OCI-M2 (cell line): Measurements from ENCODE around the gene FAM241A.
"Not testable (repeated sequence)": the region's sequence is repeated elsewhere in the genome, so short reads cannot be mapped to it uniquely, and the experiment has no call there.

Experiments
- DNase-seq: peaks from one replicate; lab custom pipeline; 2025; ENCODE audit not compliant: unreplicated experiment; lab: John Stamatoyannopoulos, UW

The FAM241A gene

DNA sequence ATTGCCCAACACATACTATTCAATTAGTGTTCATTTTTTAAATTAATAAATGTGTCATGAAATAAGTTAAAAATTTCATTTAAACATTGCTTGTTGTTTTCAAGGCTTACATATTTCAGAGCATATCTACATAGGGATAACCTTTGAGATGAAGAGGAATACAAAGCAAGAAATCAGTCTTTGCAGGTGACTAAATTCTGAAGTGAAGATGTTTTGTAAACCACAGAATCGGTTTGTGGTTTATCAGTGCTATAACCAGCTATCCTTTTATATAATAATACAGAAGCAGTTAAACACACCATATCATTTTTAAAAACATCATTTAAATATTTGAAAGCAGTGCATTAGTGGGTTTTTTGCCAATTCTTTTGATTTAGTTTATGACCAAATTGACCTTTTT lies 26.9 kb downstream of the FAM241A start:
- no peak for DNase-seq

DNA sequence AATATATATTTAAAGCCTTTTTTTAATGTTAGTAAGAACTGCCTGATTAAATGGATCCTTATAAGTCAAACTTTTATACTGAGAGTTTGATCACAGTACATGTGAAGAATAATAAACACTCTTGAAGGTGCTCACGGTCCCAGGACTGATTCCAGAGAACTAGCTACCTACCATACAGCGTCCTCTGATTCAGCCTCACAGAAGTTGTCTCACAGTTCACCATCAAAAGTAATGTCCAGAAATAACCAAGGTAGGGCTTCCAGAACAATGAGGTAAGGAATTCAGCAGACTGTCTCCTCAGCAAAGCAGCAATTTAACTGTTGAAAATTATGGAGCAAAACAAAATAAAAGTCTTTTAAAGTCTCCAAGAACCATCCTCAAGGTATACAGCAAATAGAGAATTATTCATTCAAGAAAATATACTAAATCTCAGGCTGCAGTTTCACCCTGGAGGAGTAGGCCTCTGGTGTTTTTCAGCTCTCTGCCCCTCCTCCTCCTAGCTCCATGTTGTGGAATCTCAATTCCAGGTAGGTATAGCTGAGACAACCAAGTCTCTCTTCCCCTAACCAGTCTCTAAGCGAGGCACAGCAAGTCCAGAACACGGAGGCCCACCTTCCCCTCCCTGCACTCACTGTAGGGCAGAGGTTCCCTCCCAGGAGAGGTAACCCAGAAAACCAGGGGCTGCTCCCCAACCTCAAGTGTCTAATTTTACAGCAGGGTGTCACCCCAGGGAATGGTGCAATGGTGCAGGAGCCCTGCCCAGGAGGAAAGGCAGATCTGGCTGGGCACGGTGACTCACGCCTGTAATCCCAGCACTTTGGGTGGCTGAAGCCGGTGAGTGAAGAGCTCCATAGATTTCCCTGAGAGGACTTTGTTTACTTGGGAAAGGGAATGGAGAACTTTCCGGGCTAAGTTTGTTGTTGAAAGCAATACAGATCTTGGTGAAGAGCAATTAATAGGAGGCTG lies 28.6 kb downstream of the FAM241A start:
- no peak for DNase-seq

DNA sequence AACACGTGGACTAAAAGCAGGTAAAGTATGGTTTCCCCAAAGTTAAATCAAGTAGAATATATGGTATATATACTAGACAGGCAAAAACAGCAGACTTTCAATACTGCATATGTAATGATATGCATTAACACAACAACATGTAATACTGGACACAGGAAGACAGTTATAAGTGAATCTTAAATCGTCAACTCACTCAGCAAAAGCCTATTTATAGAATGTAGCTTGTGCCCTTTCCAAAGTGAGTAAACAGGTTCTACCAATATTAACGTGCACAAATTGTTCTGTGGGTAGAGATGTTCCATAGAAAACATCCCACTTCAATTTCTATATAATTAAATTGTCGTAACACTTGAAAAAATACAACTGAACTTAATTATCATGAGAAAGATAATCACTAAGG lies 30.6 kb downstream of the FAM241A start:
- no peak for DNase-seq

DNA sequence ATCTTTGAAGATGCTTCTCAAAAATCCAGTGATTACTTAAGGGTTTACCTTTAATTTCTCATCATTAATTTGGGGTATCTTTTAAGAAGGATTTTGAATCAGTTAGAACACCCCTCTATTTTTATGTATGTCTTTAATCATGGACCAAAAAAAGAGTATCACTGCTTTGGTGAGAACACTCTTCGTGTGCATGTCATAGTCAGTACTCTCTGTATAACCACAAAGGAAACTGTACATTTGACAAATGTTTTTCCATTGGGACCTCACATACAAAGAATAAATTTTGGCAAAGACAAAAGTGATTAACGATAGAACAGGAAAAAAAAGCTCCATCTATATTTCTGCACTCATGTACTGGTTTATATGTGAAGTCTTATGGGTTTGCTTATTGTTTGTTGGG lies 31.3 kb downstream of the FAM241A start:
- DNase-seq: no peak

DNA sequence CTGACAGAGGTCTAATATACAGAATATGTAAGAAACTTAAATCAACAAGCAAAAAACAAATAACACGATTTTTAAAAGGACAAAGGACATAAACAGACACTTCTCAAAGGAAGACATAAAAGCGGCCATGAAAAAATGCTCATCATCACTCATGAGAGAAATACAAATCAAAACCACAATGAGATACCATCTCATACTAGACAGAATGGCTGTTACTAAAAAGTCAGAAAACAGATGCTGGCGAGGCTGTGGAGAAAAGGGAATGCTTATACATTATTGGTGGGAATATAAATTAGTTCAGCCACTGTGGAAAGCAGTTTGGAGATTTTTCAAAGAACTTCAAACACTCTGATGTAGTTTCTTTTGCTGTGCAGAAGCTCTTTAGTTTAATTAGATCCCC lies 33.5 kb downstream of the FAM241A start:
- DNase-seq: not testable (repeated sequence)

DNA sequence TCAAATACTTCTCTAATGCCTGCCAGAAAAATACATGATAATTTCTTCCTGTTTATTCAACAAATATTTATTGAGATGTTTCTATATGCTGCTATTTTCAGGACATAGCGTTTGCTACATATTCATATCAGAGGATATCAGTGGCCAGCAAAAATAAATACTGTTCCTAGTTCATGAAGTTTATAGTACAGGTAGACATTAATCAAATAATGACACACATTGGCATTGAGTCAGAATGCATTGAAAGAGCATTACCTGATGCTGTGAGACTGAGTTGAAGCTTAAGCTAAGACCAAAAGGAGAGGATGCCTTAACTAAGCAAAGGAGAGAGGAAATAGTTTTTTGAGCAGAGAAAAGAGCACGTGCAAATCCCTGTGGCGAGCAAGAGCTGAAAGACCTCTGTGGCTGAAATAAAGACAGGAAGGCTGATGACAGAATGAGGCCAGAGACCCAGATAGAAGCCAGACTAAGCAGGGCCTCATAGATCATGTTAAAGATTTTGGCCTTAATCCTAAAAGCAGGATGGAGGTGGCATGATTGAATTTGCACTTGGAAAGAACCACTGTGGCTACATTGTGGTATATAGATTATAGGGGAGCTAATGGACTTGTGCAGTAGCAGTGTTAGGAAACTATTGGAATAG lies 36.2 kb downstream of the FAM241A start:
- DNase-seq: no peak

DNA sequence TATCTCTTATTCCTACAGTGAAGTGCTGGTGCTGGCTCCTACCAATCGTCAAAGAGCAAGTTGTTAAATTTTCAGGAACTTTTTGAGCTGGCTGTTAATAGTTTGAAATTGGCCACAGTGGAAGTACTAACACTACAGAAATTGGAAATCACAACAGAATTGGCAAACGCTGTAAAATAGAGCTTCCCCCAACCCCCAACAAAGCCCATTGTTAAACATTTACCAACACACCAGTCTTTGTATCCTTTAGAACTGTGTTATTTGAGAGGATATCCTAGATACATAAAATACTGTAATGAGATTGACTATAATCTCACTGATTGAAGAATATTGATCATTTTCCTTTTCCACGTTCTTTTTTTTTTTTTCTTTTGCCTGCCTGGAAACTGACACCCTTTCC lies 37.4 kb downstream of the FAM241A start:
- no peak for DNase-seq

DNA sequence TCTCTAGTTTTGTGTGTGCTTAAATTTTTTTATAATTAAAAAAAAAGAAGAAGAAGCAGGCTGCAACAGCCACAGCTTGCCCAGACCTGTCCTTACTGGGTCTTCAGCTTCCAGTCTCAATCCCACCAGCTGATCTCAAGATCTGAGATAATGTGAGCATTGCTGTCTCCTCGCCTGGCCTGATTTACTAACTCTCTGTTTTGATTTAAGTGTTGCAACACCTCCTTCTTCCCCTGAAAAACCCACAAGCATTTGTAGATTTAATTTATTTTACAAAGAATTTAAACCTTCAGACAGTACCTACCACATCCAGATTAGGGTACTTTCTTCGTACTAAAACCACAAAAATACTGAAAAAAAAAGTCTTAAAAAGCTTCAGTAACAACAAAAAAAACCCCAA lies 38.0 kb downstream of the FAM241A start:
- no peak for DNase-seq

DNA sequence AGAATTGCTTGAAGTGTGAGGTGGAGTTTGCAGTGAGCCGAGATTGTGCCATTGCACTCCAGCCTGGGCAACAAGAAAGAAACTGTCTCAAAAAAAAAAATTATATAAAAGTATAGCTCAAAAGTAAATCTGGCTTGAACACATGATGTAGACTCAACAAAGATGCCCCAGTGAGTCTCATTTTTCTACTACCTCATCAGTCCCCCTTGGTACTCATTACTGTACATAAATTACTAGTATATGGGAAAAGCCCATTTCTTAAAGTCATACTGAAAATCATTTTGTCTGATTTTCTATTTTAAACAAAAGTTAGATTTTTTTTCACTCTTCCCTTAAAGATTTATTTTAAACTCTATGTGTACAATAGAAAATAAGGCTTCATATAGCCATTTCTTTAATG lies 39.2 kb downstream of the FAM241A start:
- DNase-seq: no peak

DNA sequence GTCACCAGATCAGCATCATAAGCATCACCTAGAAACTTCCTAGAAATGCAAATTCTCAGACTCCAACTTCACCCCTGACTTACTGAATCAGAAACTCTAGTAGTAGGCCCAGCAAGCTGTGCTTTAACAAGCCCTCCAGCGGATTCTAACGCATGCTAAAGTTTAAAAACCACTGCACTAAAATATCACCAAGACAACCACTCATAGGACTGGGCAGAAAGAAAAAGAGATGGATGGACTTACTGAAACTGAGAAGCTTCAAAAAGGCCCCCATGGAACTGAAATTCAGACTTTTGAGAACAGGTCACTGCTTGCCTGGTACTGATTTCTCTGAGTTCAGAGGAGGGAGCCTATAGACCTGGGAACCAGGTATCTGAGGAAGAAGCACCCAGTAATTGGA lies 40.1 kb downstream of the FAM241A start:
- no peak for DNase-seq

DNA sequence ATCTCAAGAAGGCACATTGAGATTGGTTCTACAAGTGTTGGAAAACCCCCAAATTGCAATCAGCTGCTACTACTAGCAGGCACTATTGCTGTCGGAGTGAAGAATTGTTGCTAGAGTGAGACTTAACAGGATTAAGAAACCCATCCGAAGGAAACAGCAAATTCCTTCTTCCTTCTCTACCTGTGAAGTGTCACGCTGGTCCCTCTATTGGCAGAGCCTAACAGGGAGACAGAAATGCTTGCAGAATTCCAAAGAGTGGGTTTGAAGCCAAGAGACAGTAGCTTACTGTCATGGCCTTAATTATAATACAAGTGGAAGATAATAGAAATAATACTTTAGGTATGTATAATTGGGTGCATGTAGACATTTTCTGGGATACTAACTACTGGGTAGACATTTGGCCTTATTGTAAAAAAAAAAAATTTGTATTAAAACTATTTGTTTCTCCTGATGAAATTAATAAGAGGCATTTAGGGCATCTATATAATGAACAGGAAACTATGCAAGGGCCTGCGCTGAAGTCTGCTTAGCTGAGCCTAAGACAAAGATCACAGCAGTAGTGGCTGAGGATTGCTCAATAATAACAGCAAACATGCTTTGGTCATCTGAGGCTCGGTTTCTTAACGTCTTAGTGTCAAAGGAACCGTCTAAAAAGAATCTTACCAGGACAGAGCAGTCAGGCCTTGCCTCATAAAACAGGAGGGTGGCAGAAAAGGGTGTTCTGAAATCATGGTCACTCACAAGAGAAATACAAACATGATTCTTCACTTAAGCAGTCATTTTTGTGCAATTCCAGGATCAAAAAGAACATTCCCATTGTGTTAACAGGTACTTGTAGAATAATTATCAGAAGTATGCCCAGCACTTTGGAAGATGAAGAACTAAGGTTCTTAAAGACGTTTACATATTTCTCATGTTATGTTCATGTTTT lies 40.8 kb downstream of the FAM241A start:
- no peak for DNase-seq

DNA sequence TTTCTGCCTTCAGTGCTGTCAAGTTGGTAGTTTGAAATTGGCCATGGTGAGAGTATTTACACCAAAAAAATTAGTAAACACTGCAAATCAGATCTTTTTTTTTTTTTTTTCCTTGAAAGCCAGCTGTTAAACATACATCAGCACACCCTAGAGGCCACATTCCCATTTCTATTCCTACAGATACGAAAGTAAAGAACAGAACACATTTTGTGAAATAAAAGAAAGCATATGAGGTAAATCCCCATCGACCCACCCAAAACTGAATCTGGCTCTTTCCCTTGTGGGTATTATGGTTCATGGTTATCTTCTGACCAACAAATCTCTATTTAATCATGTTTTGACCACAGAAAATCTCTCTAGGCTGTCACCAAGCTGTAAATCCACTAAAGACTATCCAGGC lies 44.5 kb downstream of the FAM241A start:
- no peak for DNase-seq

DNA sequence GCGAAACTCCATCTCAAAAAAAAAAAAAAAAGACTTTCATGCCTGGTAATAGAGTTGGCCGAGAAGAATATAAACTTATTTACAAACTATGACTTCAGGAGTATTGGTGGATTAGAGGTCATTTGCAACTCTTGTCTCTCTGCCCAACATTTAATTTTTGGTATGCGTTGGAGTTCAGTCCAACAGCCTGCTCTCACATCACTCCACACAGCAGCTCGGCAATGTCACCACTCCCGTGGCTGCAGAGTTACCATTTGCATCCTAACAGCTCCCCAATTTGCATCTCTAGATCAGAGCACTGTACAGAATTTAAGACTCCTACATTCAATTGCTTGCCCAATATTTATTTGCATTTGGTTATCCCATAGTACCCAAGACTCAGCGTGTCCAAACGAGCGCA lies 45.4 kb downstream of the FAM241A start:
- DNase-seq: no peak

DNA sequence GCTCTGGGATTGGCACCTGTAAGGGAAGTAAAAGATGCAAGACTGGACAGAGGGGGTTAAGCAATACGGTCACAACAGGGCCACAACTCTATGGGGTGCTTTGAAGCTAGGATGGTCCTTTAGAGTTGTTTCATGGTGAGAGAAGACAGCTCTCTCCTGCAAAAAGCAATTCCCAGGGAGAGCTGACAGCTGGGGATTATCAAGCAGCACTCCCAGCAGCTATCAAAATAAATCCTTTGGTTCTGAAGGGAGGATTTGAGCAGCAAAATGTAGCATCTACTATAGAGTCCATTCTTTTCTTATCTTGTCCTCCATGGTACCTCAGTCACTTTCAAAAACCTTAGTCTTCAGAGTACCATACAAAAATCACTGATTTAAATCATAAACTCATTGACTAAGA lies 51.2 kb downstream of the FAM241A start:
- DNase-seq: no peak

DNA sequence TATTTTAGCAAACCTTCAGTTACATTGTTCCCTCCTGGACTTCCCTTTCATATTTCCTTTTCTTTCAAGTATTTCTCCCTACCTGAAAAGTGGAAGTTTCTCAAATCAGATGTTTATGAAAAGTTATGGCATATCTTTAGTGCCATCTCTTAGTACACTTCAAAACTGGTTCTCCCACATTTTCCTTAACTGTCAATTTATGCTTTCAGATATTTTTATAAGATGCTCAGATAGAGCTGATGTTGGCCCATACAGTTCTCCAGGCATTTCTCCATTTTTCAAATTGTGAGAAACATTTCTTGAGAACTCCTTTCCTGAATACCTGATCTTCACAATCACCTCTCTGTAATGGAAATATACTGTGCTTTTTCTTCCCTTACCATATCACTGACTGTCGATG lies 53.8 kb downstream of the FAM241A start:
- no peak for DNase-seq

DNA sequence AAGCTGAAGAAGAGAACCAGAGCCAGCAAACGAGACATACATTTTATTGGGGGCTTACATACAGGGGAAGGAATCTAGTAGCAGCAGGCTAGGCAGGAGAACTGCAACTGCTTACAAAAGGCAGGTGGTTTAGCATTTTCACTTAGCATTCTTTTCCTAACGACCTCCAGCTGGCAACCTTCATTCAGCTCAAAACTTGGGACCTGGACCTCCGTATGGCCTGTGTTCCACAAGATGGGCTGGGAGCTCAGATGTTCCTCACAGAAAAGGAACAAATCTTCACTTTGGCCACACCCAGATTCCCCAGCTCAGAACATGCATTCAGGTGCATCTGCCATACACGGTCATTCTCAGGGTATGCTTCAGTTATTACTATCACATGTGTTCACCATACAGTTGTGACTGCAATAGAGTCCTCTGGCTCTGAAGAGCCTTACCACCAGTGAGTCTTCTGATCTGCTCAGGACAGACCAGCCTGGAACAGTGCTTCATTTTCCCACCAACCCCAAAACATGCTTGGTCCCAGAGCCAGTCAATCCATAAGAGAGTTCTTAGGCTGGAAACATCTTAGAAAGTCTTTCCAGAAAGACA lies 56.8 kb downstream of the FAM241A start:
- DNase-seq: no peak

DNA sequence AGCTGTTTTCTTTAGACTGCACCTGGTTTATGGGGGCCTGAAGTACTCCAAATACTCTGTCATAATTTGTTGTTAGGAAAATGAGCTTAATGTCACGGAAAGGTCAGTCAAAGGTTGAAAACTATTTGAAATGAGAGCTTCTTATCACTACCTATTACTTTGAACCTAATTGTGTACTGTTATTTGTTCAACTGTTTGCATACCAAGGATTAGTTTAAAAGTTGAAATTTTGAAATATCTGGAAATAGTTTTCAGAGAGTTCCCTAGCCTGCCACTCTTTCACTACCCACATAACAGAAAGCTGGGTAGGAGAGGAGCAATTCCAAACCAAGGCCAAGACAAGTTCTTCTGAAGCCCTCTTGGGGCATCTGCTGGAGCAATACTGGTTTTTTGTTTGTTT lies 58.3 kb downstream of the FAM241A start:
- DNase-seq: no peak

DNA sequence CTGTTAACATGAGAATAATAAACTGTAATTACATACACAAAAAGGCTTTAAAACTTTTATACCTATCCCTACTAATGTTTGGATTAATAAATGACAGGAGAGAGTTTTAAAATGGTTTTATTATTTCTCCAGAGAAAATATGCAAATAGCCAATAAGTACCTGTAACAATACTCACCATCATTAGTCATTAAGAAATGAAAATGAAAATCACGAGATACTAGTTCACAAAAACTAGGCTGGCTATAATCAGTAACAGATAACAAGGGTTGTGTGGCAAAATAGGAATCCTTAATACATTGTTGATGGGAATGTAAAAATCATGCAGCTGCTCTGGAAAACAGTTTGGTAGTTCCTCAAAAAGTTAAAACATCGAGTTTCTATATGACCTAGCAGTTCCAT lies 61.2 kb downstream of the FAM241A start:
- DNase-seq: no peak

DNA sequence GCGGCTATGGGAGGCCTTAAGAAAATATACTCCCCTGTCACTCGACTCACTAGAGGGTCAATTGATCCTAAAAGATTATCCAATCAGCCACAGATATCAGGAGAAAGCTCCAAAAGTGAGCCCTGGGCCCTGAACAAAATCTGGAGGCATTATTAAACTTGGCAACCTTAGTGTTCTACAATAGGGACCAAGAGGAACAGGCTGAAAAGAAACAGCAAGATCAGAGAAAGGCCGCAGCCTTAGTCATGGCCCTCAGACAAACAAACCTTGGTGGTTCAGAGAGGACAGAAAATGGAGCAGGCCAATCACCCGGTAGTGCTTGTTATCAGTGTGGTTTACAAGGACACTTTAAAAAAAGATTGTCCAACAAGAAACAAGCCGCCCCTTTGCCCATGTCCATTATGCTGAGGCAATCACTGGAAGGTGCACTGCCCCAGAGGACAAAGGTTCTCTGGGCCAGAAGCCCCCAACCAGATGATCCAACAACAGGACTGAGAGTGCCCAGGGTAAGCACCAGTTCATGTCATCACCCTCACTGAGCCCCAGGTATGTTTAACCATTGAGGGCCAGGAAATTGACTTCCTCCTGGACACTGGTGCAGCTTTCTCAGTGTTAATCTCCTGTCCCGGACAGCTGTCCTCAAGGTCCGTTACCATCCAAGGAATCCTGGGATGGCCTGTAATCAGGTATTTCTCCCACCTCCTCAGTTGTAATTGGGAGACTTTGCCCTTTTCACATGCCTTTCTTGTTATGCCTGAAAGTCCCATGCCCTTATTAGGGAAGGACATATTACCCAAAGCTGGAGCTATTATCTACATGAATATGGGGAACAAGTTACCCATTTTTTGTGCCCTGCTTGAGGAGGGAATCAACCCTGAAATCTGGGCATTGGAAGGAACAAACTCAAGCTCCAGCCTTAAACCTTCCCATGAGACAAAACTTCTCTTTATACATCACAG lies 63.2 kb downstream of the FAM241A start:
- not testable (repeated sequence) for DNase-seq

DNA sequence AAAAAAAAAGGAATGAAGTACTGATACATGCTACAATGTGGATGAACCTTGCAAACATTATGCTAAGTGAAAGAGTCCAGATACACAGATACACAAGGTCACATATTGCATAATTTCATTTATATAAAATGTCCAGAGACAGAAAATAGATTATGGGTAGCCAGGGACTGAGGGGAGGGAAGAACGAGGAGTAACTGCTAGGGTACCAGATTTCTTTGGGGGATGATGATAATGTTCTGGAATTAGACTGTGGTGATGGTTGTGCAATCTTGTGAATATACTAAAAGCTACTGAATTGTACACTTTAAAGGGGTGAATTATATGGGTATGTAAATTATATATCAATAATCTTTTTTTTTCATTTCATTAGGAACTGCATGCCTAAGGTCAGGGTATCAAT lies 65.5 kb downstream of the FAM241A start:
- no peak for DNase-seq
